Measurements from ENCODE around the gene SUSD1.
"Not testable (repeated sequence)": the region's sequence is repeated elsewhere in the genome, so short reads cannot be mapped to it uniquely, and the experiment has no call there.

SUSD1 gene

DNA sequence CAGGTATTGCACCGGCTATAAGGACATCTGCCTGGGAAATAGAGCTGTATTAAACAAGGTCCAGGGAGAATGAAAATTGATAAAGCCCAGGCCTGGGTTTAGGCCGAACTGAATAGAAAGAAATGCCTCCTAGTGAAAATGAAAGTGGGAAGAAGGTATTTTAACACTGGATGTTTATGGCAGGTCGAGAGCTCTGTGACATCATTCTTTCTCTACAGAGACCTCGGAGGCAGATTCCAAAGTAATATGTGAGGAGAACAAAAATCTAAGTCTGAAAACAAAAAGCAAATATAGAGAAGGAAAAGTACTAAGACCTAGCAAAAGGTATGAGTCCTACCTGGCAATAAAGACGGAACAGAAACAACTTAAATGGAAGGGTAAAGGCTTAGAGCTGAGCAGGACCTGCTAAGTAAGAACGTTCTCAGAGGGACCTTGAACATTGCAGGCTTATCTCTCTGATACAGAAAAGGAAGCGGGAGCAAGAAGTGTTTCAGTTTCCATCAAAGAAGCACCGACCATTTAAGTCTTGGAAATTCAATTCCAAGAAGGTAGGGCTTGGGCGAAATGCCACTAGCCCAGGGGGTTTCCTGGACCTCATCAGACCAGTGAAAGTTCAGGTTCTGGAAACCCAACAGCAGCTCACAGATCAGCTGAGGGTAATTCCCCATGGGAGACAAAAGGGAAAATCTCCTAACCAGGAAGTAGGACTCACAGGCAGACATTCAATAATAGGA lies 80.0 kb downstream of the SUSD1 start:
- DNase-seq = no peak

DNA sequence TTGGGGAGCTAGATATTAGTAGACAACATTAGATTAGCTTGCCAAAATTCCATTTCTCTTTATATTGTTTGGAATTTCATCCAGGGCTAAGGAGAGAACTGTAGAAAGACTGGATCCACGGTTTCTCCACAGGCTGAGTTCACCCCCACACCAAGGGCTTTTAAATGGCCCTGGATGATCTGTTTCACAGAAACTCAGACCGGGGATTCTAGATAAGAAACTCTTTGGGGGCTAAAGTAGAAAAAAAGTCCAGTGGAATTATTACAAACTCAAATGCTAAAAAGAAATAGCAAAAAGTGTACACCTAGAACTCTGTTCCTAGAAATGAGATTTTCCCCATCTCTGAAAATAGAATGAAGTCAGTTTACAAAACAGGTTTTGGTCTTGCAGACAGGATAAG lies 80.9 kb downstream of the SUSD1 start:
- no peak for DNase-seq

DNA sequence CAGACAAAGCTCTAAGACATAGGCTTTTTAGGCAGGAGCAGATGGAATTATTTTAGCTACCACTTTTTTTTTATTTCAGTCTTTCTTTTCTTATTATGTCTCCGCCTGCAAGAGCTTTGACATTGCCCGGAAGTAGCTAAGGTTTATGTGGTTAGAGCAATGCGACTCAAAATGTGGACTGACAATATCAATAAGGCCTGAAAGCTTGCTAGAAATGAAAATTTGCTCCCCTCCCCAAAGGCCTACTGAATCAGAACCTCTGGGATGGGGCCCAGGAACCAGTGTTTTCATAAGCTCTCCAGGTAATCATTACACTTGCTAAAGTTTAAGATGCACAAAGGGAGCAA lies 81.3 kb downstream of the SUSD1 start:
- DNase-seq = no peak

DNA sequence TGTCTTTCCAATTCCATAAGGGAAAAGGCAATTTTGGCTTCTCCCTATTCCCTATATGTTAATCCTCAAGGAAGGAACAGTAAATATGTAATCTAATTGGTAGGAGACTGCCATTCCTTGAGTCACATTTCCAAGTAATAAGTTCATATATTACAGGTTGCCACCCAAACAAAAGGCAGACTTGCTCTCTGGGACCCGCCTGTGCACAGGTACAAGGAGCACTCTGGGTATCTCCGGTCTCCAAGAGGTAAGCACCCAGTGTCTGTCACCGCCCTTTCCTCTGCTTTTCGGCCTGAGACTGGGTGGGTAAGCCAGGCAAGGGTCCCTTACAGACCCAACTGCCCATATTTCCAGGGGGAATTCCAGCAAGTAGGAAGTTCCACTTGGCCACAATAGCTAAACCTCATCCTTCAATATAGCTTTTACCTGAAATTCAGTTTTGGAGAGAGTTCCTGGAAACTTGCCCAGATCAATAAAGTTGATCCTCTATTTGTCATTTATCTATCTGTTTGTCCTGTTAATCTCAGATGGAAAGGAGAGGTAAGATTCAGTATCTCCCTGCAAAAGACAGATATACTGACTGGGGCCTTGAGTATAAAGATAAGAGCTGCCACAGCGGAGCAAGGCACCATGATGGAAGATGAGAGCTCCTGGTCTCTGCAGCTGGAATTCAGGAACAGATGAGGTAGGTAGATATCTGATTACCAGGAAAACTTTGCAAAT lies 81.8 kb downstream of the SUSD1 start:
- DNase-seq = no peak

DNA sequence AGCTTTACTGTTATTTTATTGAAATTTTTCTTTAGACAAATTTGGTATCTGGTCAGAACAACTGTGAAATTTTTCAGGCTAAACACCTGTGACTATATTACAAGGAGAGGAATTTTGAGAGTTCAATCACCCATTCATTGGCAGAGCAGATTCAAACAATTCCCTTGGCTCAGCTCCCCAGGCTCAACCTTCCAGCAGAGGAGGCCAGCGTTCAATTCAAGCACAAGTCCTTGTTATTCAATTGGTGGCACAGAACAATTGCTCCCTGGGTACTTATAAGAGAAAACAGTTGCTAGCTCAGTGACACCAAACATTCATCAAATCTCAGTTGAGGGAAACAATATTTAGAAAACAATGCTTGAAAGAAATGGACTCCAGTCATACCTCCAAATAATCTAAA lies 83.3 kb downstream of the SUSD1 start:
- no peak for DNase-seq

DNA sequence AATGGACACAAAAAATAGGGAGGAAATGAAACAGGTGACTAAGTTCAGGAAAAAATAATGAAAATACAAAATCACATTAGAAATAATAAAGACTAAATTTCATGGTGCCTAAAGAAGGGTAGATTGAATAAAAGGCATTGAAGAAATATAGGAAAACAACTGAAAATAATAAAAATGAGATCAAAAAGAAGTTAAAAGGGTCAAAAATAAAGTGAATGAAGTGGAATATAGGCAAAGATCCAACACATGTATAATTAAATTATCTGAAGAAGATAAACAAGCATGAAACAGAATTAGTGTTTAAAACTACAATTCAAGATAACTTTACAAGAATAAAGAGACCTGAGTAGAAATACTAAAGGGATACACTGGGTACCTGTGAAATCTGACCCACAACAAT lies 87.6 kb downstream of the SUSD1 start:
- DNase-seq = no peak

DNA sequence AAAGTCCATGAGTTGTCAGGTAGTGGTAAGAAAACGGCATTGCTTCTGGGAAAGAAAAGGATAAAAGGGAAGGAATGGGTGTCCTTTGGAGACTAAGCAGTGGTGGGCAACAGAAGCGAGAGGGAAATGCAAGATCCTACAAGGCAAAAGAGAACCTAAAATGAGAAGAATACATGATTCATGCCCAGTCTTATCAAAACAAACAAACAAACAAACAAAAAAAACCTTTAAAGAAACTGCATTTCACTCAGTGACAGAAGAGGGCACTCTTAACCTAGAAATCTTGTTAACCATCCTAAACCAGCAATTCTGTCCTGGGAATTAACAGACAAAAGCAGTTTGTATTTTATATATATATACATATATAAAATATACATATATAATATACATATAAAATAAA lies 88.5 kb downstream of the SUSD1 start:
- peak; percentile 30 for DNase-seq

DNA sequence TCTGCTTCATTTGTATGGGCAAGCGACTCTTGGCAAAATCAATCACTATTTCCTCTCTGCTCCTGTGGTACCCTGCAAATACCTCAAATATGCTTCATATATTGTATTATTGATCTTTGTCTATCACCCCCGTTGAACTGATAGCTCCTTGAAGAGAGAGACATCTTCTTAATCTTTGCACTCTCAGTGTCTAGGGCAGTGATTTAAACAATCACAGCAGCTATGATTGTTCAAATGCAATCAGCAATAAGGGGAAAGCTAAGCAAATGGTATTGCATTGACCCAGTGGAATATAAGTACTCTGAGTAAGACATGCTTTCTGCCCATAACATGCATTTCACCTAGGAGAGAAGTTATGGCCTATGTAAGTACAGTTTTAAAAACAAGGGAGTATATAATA lies 90.2 kb downstream of the SUSD1 start:
- no peak for DNase-seq

DNA sequence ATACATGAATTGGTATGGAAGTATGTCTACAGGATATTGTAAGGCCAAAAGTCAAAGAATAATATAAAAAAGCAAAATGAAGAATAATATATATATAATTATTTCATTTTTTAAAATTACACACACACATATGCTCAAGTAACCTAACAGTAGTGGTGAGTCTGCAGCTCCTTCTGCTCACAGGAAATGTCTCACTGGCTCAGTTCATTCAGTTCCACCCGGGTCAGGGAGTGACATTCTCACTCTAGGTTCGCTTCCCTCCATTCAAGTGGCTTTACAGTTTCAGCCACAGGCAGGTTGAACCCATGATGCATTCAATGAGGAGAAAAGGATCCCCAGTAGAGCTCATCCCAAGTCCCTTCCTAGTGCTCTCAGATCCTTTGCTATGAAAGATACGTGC lies 90.8 kb downstream of the SUSD1 start:
- DNase-seq = no peak

DNA sequence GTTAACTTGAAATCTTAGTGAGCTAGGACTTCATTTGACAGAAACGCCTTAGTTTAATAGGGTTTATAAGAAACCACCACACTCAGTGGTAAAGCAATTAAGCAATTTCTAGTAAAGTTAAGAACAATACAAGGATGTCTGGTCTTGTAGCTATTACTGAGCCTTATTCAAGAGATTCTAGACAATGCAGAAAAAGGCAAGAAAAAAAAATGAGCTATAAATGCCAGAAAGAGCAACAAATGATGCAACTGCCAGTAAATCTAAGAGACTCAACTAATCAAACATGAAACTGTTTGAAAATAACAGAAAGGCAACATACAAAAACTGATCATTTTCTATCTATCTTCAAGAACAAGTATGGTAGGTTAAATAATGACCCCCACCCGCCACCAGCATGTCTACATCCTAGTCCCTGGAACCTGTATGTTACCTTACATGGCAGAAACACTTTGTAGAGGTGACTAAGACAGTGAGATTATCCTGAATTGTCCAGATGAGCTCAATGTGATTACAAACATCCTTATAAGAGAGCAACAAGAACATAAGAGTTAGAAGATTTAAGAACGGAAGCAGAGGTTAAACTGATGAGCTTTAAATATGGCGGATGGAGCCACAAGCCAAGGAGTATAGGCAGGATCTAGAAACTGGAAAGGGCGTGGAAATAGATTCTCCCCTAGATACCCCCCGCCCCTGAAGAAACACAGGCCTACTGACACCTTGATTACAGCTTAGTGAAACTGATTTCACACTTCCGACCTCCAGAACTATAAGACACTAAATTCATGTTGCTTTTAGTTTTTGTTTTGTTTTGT lies 93.0 kb downstream of the SUSD1 start:
- no peak for DNase-seq

DNA sequence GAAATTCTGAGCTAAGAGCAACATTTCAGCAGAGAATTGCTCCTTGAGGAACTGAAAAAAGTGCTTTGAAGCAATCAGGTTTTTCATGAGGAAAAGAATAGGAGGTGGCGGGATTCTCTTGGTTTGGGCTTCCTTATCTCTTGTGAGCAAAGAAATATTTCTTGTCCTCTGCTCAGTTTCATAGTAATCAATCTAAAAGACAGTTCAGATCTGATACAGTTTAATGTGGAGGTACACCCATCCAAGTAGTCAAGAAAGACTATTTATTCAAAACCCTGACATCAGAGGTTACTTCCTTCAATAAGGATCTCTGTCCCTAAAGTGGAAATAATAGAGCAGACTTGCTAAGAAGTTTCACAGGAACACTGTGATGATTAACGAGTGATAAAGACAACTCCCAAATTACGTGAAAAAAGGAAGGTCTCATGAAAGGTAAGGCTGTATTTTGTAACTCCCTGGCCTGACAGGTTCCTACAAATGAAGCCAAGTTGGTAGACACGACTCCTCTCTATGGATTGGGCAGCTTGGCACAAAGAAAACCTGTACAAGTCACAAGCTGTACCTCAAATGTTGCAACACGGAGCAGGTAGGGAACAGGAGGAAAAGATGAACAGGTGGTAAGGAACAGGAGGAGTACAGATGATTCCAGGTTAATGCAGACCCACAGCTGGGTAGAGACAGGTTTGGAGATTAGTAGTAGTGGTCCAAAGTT lies 94.1 kb downstream of the SUSD1 start:
- DNase-seq = no peak

DNA sequence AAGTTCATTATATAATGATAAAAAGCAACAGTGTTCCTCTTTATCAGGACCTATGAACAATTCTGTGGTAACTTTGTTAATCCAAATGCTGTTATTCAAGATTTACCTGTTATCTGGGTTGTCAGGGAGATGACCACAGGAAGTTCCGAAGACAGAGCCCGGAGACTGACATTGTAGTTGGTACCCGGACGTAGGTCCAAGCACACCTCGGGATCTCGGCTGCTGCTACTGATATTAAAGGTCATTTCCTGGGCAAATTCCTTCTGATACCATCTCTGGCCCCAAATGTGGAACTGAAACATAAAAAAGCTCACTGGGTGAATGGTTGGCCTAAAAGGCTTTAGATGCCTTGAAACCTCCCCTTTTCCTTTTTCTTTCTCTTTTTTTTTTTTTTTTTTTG lies 96.7 kb downstream of the SUSD1 start:
- DNase-seq = no peak

DNA sequence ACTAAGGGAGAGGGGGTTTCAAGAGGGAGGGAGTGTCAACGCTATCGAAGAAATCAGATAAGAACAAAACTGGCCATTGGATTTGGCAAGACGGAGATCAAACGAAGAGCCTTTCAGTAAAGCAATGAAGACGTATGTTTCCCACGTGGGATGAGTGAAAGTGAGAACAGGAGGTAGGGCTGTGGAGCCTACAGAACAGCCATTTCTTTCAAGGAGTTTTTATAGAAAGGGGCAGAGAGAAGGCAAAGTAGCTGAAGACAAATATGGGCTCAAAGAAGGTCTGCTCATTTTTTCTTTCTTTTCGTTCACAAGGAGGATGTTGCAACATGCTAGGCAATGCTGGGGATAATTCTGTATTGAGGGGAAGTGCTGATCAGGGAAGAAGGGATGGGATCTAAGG lies 98.3 kb downstream of the SUSD1 start:
- DNase-seq = no peak

DNA sequence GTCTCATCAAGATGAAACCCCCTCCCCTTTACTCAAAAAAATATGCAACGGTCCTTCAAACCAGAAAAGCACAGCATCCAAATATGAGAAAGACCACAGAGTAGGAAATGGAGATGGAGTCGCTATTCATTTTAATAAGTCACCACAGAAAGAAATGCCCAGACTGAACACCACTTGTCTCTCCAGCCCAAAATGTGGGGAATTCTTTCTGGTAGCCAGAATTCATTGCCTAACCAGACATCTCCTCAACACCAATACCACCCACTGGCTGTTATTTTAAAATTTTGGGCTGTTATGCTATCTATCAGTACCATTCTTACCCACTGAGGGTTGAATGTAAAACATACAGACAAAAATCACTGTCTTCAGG lies 100.1 kb downstream of the SUSD1 start:
- DNase-seq = no peak

DNA sequence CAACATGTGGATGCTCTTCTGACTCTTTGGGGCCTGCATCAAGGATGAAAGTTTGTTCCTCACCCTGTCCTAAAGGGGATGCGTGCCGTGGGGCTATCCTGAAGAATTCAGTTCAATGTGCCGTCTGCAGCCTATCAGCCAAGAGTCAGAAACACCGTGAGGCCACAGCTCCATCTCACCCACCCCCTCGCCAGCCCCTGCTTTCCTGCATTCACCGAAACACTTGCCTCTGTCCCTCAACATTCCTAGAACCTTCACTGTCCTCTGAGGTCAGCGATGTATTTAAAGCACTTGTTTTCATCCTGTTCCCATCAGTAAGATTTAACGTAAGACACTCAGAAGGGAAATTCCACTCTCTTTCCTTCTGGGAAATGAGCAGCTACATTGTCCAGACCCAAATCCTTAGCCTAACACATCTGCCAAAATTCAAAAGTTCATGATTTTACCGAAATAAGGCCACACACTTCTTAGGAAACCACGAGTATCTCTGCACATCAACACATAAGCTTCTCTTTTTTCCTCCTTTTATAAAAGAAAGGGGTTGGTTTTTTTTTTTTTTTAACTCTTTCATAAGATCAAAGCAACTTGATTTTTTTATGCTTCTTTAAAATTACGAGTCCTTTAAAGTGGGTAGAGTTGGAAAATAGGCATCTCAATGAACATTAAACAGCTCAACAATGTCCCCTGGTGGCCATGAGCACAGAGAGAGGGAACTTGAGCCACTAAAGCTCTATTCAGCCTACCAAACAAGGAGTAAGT lies 100.7 kb downstream of the SUSD1 start:
- peak; percentile 76 for DNase-seq

DNA sequence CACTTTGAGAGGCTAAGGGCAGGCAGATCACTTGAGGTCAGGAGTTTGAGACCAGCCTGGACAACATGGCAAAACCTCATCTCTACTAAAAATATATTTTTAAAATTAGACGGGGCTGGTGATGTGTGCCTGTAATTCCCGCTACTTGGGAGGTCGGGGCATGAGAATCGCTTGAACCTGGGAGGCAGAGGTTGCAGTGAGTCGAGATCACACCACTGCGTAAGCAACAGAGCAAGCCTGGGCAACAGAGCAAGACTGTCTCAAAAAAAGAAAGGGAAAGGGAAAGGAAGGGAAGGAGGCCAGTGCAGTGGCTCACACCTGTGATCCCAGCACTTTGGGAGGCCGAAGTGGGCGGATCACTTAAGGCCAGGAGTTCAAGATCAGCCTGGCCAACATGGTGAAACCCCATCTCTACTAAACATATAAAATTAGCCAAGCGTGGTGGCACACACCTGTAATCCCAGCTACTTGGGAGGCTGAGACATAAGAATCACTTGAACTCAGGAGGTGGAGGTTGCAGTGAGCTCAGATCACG lies 101.4 kb downstream of the SUSD1 start:
- DNase-seq = not testable (repeated sequence)

DNA sequence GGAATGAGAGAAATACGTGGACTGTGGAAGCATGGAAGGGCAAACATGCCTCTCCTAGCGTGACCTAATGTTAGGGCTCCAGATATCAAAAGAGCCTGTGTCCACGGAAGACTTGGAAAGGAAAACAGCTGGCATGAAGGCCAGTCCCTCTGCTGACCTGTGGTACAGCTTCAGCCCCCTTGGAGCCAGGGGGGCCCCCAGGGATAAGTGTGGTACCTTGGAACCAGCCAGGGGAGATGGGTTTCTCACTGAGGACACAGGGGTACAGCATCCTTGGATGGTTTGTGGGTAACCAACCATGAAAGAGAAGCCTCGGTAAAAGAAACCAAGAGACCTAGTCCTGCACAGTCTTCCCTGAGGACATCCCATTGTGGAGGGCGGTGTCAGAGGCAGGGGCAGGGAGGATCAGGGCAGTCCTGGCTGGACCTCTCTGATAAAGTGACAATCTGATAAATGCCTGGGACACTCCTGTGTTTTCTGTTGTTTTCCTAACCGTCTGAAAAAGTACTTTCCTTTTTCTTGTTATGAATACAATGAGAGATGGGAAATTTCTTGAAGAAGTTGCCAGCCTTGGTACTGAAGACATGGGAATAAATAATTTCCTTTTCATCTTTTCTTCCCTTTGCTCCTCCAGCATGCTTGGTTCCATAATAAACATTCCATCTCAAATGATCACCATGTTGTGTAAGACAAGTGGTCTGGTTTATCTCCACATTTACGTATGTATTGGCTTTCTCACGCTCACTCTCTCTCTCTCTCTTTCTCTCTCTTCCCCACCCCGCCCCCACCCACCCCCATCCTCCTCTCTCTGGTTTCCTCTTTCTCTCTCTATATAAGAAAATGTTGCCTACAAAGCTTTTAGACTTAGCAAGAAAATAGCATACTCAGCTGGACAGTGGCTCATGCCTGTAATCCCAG lies 102.1 kb downstream of the SUSD1 start:
- no peak for DNase-seq

DNA sequence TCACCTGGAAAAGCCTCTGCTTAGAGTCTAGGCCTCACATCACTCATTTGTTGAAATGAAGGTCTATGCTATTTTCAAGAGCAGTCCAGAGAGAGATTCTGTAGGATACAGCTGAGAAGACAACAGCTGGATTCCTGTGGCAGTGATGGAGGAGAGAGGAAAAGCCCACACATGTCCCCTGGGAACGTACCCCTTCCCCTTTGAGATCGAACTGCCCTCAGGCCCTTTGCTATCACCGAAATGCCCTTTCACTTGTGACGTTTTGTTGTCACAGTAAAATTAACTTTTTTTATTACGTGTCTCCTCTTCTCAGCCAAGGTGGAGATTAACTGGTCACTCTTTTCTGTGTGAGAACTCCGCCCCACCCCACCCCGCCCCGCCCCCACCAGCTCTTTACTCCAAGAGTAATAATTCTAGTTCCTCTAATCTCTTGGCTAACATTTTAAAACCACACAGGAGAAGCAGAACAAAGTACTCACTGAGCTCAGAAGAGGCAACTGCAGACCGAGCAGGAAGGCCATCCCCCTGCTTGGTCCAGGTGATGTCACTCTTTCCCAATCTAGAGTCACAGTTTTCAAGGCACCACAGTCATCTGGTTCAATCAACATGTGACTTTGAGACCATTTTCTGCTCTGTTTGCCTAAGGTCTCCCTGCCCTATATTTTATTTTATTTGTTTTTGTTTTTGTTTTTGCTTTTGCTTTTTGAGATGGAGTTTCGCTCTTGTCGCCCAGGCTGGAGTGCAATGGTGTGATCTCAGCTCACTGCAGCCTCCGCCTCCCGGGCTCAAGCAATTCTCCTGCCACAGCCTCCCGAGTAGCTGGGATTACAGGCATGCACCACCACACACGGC lies 105.6 kb downstream of the SUSD1 start:
- no peak for DNase-seq

DNA sequence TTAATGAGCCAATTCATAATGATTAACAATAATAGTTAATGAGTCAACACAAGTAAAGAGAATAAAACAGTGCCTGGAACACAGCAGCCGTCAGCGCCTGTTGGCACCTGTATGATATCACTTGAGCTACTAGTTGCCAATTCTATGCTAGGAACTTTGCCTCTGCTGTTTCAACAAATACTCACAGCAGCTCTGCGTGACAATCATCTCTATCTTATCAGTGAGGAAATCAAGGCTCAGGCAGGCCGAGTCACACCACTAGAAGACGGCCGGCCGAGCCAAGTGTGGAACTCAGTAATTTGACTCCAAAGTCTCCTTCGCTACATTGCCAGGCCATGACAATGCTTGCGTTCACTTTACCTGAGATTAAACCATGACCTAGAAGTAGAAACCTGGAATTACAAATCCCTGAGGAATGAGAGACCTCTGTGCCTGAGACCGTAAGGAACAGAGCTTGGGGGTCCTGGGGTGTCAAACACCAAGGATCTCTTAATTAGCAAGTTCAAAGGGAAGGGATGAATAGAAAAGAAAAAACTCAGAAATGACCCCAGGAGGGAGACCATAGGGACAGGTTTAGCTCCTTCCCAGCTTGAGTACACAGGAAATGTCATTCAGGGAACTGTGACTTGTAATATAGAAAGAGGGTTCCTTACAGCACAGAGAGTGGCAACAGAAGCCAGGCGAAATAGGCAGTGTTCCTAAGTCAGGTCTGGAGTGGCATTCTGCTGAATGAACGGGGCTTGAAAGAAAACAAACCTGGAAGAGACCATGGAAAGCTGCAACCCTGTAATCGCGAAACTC lies 109.1 kb downstream of the SUSD1 start:
- no peak for DNase-seq

Data from CD4-positive, alpha-beta T cell treated with Interleukin-12 subunit alpha and Interleukin-12 subunit beta, for 1 hour (primary cell).